Nephron progenitor cell (in vitro differentiated cells): ENCODE measurements around the gene COX4I2.
A peak's percentile ranks its signal among the peaks of the same experiment; 100 is the strongest.

Experiments
- DNase-seq: peaks from one replicate; pipeline ENCODE4 v3.0.0; 2021
- H3K27ac Mint-ChIP-seq: 2 replicates; pipeline ENCODE4 v1.8.0; 2021; ENCODE audit warnings: mild to moderate bottlenecking, moderate library complexity, mixed read lengths
- H3K27me3 Mint-ChIP-seq: 2 replicates; pipeline ENCODE4 v1.8.0; 2021; ENCODE audit warnings: mild to moderate bottlenecking, low read depth, mixed read lengths; ENCODE audit not compliant: poor library complexity
- H3K36me3 Mint-ChIP-seq: 2 replicates; pipeline ENCODE4 v1.8.0; 2021; ENCODE audit warnings: low read depth, mixed read lengths
- H3K4me1 Mint-ChIP-seq: 2 replicates; pipeline ENCODE4 v1.8.0; 2021; ENCODE audit warnings: mixed read lengths
- H3K4me3 Mint-ChIP-seq: 2 replicates; pipeline ENCODE4 v1.8.0; 2021; ENCODE audit warnings: mild to moderate bottlenecking, moderate library complexity, mixed read lengths
- H3K9me3 Mint-ChIP-seq: 2 replicates; pipeline ENCODE4 v1.8.0; 2021; ENCODE audit warnings: mild to moderate bottlenecking, moderate library complexity, mixed read lengths
- CTCF ChIP-seq: fragments of 200-600 bp; sonication (generic); IDR thresholded peaks from 2 replicates; pipeline ENCODE4 v1.5.0; 2021; ENCODE audit warnings: antibody characterized with exemption

COX4I2 gene

GRCh38 chr20:31637660-31638059, at the start of gene COX4I2:
Gene COX4I2, plus strand, starts transcription at chr20:31637912. Its CDS starts 1,106 bp downstream, at chr20:31639018.
- no peak within 1 kb of the TSS for H3K4me3 Mint-ChIP-seq
- H3K27ac Mint-ChIP-seq = peak within 1 kb of the TSS; percentile 69
- no peak for TF ChIP-seq CTCF
- H3K36me3 Mint-ChIP-seq = no peaks in the 10 kb centered on the region
- H3K4me1 Mint-ChIP-seq = peaks cover 10% of the 10 kb centered on the region
- no peaks in the 10 kb centered on the region for H3K27me3 Mint-ChIP-seq
- no peaks in the 10 kb centered on the region for H3K9me3 Mint-ChIP-seq
- DNase-seq = no peak

GRCh38 chr20:31590717-31591225, 46.9 kb upstream of the COX4I2 start:
- Mint-ChIP-seq H3K27ac (peak overlapping the region; percentile 48), H3K4me1 (peaks cover 44% of the 10 kb centered on the region), H3K9me3 (peaks cover 5% of the 10 kb centered on the region), H3K36me3 (no peaks in the 10 kb centered on the region), H3K27me3 (peaks cover 8% of the 10 kb centered on the region), H3K4me3 (no peak overlapping the region)
- TF ChIP-seq CTCF = no peak
- no peak for DNase-seq

GRCh38 chr20:31593221-31594001, 44.3 kb upstream of the COX4I2 start:
- Mint-ChIP-seq H3K27ac (peak overlapping the region; percentile 45), H3K36me3 (no peaks in the 10 kb centered on the region), H3K4me3 (no peak overlapping the region), H3K27me3 (peaks cover 5% of the 10 kb centered on the region), H3K9me3 (peaks cover 1% of the 10 kb centered on the region), H3K4me1 (peaks cover 44% of the 10 kb centered on the region)
- DNase-seq = no peak
- no peak for TF ChIP-seq CTCF

GRCh38 chr20:31594002-31594557, 43.6 kb upstream of the COX4I2 start:
- no peak for DNase-seq
- peaks cover 38% of the 10 kb centered on the region for H3K4me1 Mint-ChIP-seq
- TF ChIP-seq CTCF = no peak
- no peaks in the 10 kb centered on the region for H3K36me3 Mint-ChIP-seq
- H3K4me3 Mint-ChIP-seq = no peak overlapping the region
- H3K9me3 Mint-ChIP-seq = no peaks in the 10 kb centered on the region
- peaks cover 3% of the 10 kb centered on the region for H3K27me3 Mint-ChIP-seq
- peak overlapping the region; percentile 33 for H3K27ac Mint-ChIP-seq

GRCh38 chr20:31594558-31595379, 42.9 kb upstream of the COX4I2 start:
- DNase-seq = peak; percentile 27
- H3K4me3 Mint-ChIP-seq = no peak overlapping the region
- no peaks in the 10 kb centered on the region for H3K27me3 Mint-ChIP-seq
- no peak for TF ChIP-seq CTCF
- no peaks in the 10 kb centered on the region for H3K36me3 Mint-ChIP-seq
- H3K27ac Mint-ChIP-seq = peak overlapping the region; percentile 33
- peaks cover 31% of the 10 kb centered on the region for H3K4me1 Mint-ChIP-seq
- no peaks in the 10 kb centered on the region for H3K9me3 Mint-ChIP-seq
